CD4-positive, alpha-beta memory T cell (primary cell): ENCODE measurements around the gene PTMS. TPM values are rescaled to one million over a fixed set of nuclear protein-coding genes. Genes with fewer than 3 reads are reported as not detected.

Experiments
- CTCF ChIA-PET: fragments of 350-600 bp; sonication (Branson Sonifier 250); formaldehyde crosslinking; loops from one replicate; lab custom pipeline; 2021; ENCODE audit warnings: inconsistent platforms; ENCODE audit not compliant: partially characterized antibody; lab: Charles Lee
- POLR2A ChIA-PET: fragments of 350-600 bp; sonication (Branson Sonifier 250); formaldehyde crosslinking; loops from one replicate; lab custom pipeline; 2021; ENCODE audit not compliant: partially characterized antibody; lab: Charles Lee
- DNase-seq, 5 donors: peaks; one replicate each; pipeline versions ENCODE4 v3.0.0 to v3.0.0-alpha.2; 2020 to 2022; ENCODE audit warnings: mixed read lengths in 1 of 5
- H3K27ac ChIP-seq: one replicate; pipeline ENCODE4 v1.7.0; 2013; ENCODE audit warnings: low read depth, low read length
- H3K27me3 ChIP-seq: 2 replicates; pipeline ENCODE4 v1.7.0; 2013; ENCODE audit warnings: mild to moderate bottlenecking, low read length, moderate library complexity; ENCODE audit not compliant: insufficient read depth
- H3K36me3 ChIP-seq: 2 replicates; pipeline ENCODE4 v1.7.0; 2013; ENCODE audit warnings: mild to moderate bottlenecking, low read length, moderate library complexity; ENCODE audit not compliant: insufficient read depth
- H3K4me1 ChIP-seq: 2 replicates; pipeline ENCODE4 v1.7.0; 2013; ENCODE audit warnings: mild to moderate bottlenecking, low read length, moderate library complexity; ENCODE audit not compliant: insufficient read depth
- H3K4me3 ChIP-seq, 2 donors: one replicate each; pipeline ENCODE4 v1.7.0; 2013; ENCODE audit warnings: low read length in 2 of 2, mild to moderate bottlenecking in 1 of 2
- H3K9me3 ChIP-seq, 2 donors: one replicate each; pipeline ENCODE4 v1.7.0; 2013; ENCODE audit warnings: low read length in 2 of 2, control low read depth in 1 of 2; ENCODE audit not compliant: control insufficient read depth in 1 of 2
- H3K27ac Mint-ChIP-seq, 7 donors: one replicate each; pipeline ENCODE4 v1.8.0; 2020 to 2021; ENCODE audit warnings: mixed read lengths in 7 of 7, mild to moderate bottlenecking in 6 of 7, inconsistent platforms in 3 of 7, moderate library complexity in 3 of 7
- H3K27me3 Mint-ChIP-seq, 2 donors: one replicate each; pipeline ENCODE4 v1.8.0; 2020 to 2021; ENCODE audit warnings: mixed read lengths in 2 of 2
- H3K36me3 Mint-ChIP-seq, 2 donors: one replicate each; pipeline ENCODE4 v1.8.0; 2020 to 2021; ENCODE audit warnings: mixed read lengths in 2 of 2, inconsistent platforms in 1 of 2, mild to moderate bottlenecking in 1 of 2
- H3K4me1 Mint-ChIP-seq, 4 donors: one replicate each; pipeline ENCODE4 v1.8.0; 2020 to 2021; ENCODE audit warnings: mixed read lengths in 4 of 4, mild to moderate bottlenecking in 1 of 4
- H3K4me3 Mint-ChIP-seq, 8 donors: one replicate each; pipeline ENCODE4 v1.8.0; 2020 to 2021; ENCODE audit warnings: mixed read lengths in 8 of 8, mild to moderate bottlenecking in 7 of 8, moderate library complexity in 6 of 8, inconsistent platforms in 3 of 8
- H3K9me3 Mint-ChIP-seq, 8 donors: one replicate each; pipeline ENCODE4 v1.8.0; 2020 to 2021; ENCODE audit warnings: mixed read lengths in 8 of 8, mild to moderate bottlenecking in 5 of 8, inconsistent platforms in 3 of 8, moderate library complexity in 1 of 8
- intact Hi-C: fragments of 100-400 bp; cut with micrococcal nuclease; formaldehyde crosslinking; loops from one replicate; pipeline ENCODE4 v1.15.1; 2023
- polyA plus RNA-seq, 2 donors: library from polyadenylated mRNA; unstranded; fragments of 300-500 nt; fragmentation: Illumina TruSeq; gene quantifications; one replicate each; pipeline ENCODE4 v1.2.3, GENCODE V29; 2021
- total RNA-seq, 2 experiments: library from RNA; stranded (reverse); gene quantifications; one replicate each; pipeline ENCODE4 v1.2.3, GENCODE V29; 2021

Gene PTMS
- total and polyA plus RNA-seq, 4 experiments from 2014 or later, result 1.3 to 3.6 (median 2.4) TPM

- intact Hi-C loops, result no loop called here
- Histone ChIP-seq H3K4me3 (no peak overlapping the region), H3K27me3 (no peaks in the 10 kb centered on the region), H3K36me3 (peaks cover 60% of the 10 kb centered on the region), H3K4me1 (peaks cover 13% of the 10 kb centered on the region), H3K27ac (no peak overlapping the region), H3K9me3 (no peaks in the 10 kb centered on the region)
- Mint-ChIP-seq H3K27me3 (no peaks in the 10 kb centered on the region), H3K4me3 (no peak overlapping the region), H3K4me1 (peaks cover 13 to 17% (median 15%) of the 10 kb centered on the region in 4 donors), H3K27ac (no peak overlapping the region), H3K9me3 (no peaks in the 10 kb centered on the region), H3K36me3 (peaks cover 51 to 61% of the 10 kb centered on the region in 2 donors)
- ChIA-PET CTCF (interaction anchor here (1.4 to 1.5 kb wide), 2 partner anchors 9 to 64 kb away, joined by 5 to 7 read pairs; partner anchors contain the start of gene MLF2), POLR2A (interaction anchor here (1.2 kb wide), 1 partner anchor 24 kb away, joined by 3 read pairs; no protein-coding TSS in a partner anchor)
- no peak for DNase-seq
Observed at GRCh38 chr12:6817098-6817497, 50.9 kb downstream of the PTMS start.

GRCh38 chr12:6817662-6818157 lies 51.5 kb downstream of the PTMS start:
- ChIA-PET CTCF (interaction anchor here (1.0 kb wide), 1 partner anchor 19 kb away, joined by 5 read pairs; no protein-coding TSS in a partner anchor), POLR2A (no interaction called here)
- intact Hi-C loops, result no loop called here
- Mint-ChIP-seq H3K36me3 (peaks cover 51 to 61% of the 10 kb centered on the region in 2 donors), H3K27me3 (no peaks in the 10 kb centered on the region), H3K4me3 (peak overlapping the region in 1 of 8 donors; percentile 17), H3K9me3 (no peaks in the 10 kb centered on the region), H3K4me1 (peaks cover 13 to 21% (median 16%) of the 10 kb centered on the region in 4 donors), H3K27ac (peak overlapping the region in 5 of 7 donors; percentile 1 to 53 (median 7))
- Histone ChIP-seq H3K4me3 (no peak overlapping the region), H3K27ac (no peak overlapping the region), H3K9me3 (no peaks in the 10 kb centered on the region), H3K4me1 (peaks cover 13% of the 10 kb centered on the region), H3K36me3 (peaks cover 60% of the 10 kb centered on the region), H3K27me3 (no peaks in the 10 kb centered on the region)
- no peak for DNase-seq

GRCh38 chr12:6818222-6818621 lies 52.1 kb downstream of the PTMS start:
- intact Hi-C loops, result no loop called here
- ChIA-PET POLR2A (no interaction called here), CTCF (interaction anchor here (1.0 kb wide), 2 partner anchors 16 to 18 kb away, joined by 4 to 5 read pairs; no protein-coding TSS in a partner anchor)
- H3K27ac ChIP-seq, result no peak overlapping the region
- H3K4me1 ChIP-seq, result peaks cover 13% of the 10 kb centered on the region
- H3K36me3 ChIP-seq, result peaks cover 60% of the 10 kb centered on the region
- Mint-ChIP-seq H3K36me3 (peaks cover 51 to 61% of the 10 kb centered on the region in 2 donors), H3K27ac (peak overlapping the region in 2 of 7 donors; percentile 1 to 13), H3K9me3 (no peaks in the 10 kb centered on the region), H3K4me3 (no peak overlapping the region), H3K4me1 (peaks cover 13 to 26% (median 16%) of the 10 kb centered on the region in 4 donors), H3K27me3 (no peaks in the 10 kb centered on the region)
- no peak overlapping the region for H3K4me3 ChIP-seq
- H3K27me3 ChIP-seq, result no peaks in the 10 kb centered on the region
- no peak for DNase-seq
- no peaks in the 10 kb centered on the region for H3K9me3 ChIP-seq

GRCh38 chr12:6818645-6819044 lies 52.5 kb downstream of the PTMS start:
- Histone ChIP-seq H3K27me3 (no peaks in the 10 kb centered on the region), H3K36me3 (peaks cover 60% of the 10 kb centered on the region), H3K4me1 (peaks cover 13% of the 10 kb centered on the region), H3K27ac (no peak overlapping the region), H3K9me3 (no peaks in the 10 kb centered on the region), H3K4me3 (no peak overlapping the region)
- Mint-ChIP-seq H3K4me1 (peaks cover 13 to 27% (median 16%) of the 10 kb centered on the region in 4 donors), H3K27me3 (no peaks in the 10 kb centered on the region), H3K27ac (peak overlapping the region in 1 of 7 donors; percentile 66), H3K36me3 (peaks cover 47 to 57% of the 10 kb centered on the region in 2 donors), H3K4me3 (no peak overlapping the region), H3K9me3 (no peaks in the 10 kb centered on the region)
- ChIA-PET POLR2A (no interaction called here), CTCF (interaction anchor here (1.0 to 18.9 kb wide), 4 partner anchors 8 to 36 kb away, joined by 3 to 303 read pairs (median 4); partner anchors contain the start of genes CD4 and LAG3)
- no peak for DNase-seq
- intact Hi-C loops, result no loop called here

- ChIA-PET CTCF (interaction anchor here (1.0 to 18.9 kb wide), 5 partner anchors 9 to 86 kb away, joined by 3 to 303 read pairs (median 5); partner anchors contain the start of genes CD4 and LAG3), POLR2A (no interaction called here)
- H3K27me3 ChIP-seq, result no peaks in the 10 kb centered on the region
- intact Hi-C loops, result loop anchor here (10.0 kb wide), 1 partner anchor 255 kb away; the partner anchor contains the start of gene NOP2
- Mint-ChIP-seq H3K4me1 (peaks cover 13 to 27% (median 16%) of the 10 kb centered on the region in 4 donors), H3K27ac (peak overlapping the region in 2 of 7 donors; percentile 5 to 29), H3K4me3 (no peak overlapping the region), H3K9me3 (no peaks in the 10 kb centered on the region), H3K36me3 (peaks cover 40 to 50% of the 10 kb centered on the region in 2 donors), H3K27me3 (no peaks in the 10 kb centered on the region)
- peaks cover 13% of the 10 kb centered on the region for H3K4me1 ChIP-seq
- H3K36me3 ChIP-seq, result peaks cover 56% of the 10 kb centered on the region
- H3K27ac ChIP-seq, result no peak overlapping the region
- no peak overlapping the region for H3K4me3 ChIP-seq
- no peak for DNase-seq
- H3K9me3 ChIP-seq, result no peaks in the 10 kb centered on the region
Observed at GRCh38 chr12:6819106-6820030, 53.2 kb downstream of the PTMS start.

GRCh38 chr12:6820166-6820565 lies 54.0 kb downstream of the PTMS start:
- Mint-ChIP-seq H3K36me3 (peaks cover 37 to 42% of the 10 kb centered on the region in 2 donors), H3K27me3 (peaks cover 0 to 6% of the 10 kb centered on the region in 2 donors), H3K4me3 (no peak overlapping the region), H3K27ac (peak overlapping the region in 1 of 7 donors; percentile 57), H3K4me1 (peaks cover 13 to 33% (median 16%) of the 10 kb centered on the region in 4 donors), H3K9me3 (no peaks in the 10 kb centered on the region)
- Histone ChIP-seq H3K9me3 (no peaks in the 10 kb centered on the region), H3K4me1 (peaks cover 13% of the 10 kb centered on the region), H3K27me3 (no peaks in the 10 kb centered on the region), H3K36me3 (peaks cover 48% of the 10 kb centered on the region), H3K27ac (no peak overlapping the region), H3K4me3 (no peak overlapping the region)
- intact Hi-C loops, result loop anchor here (10.0 kb wide), 1 partner anchor 255 kb away; the partner anchor contains the start of gene NOP2
- no peak for DNase-seq
- ChIA-PET CTCF (interaction anchor here (0.6 to 18.9 kb wide), 5 partner anchors 14 to 373 kb away, joined by 3 to 303 read pairs (median 56); partner anchors contain the start of genes CD4, LAG3 and MLF2), POLR2A (interaction anchor here (0.7 to 3.1 kb wide), 4 partner anchors 10 to 96 kb away, joined by 4 to 17 read pairs (median 4); partner anchors contain the start of gene COPS7A)
